IMR-90 (cell line): ENCODE measurements around the gene TRAP1. TPM values are rescaled to one million over a fixed set of nuclear protein-coding genes. Genes with fewer than 3 reads are reported as not detected.

Experiments used
- ATAC-seq: fragments of 200-7000 bp; cut with Tn5 transposase; 2 replicates; pipeline ENCODE4 v1.9.1; 2020; ENCODE audit warnings: low read depth, mild to moderate bottlenecking, moderate library complexity
- BruUV-seq: library from RNA; stranded (reverse); fragments of 400-500 nt; replicated peaks from 2 replicates; lab custom pipeline; 2021; lab: Mats Ljungman, UMichigan
- CTCF ChIA-PET: fragments of 300-600 bp; formaldehyde crosslinking; extraction: SDS; loops from one replicate; lab custom pipeline; 2021; ENCODE audit warnings: antibody characterized with exemption; lab: Yijun Ruan, JAX
- POLR2A ChIA-PET: fragments of 300-600 bp; sonication (Branson Sonifier 250); formaldehyde crosslinking; loops from one replicate; lab custom pipeline; 2022; ENCODE audit warnings: antibody characterized with exemption; ENCODE audit not compliant: unreplicated experiment; lab: Charles Lee
- DNase-seq: peaks from one replicate; pipeline ENCODE4 v3.0.0; 2013
- H2AFZ ChIP-seq: replicated peaks from 2 replicates; pipeline ENCODE3; 2013; ENCODE audit warnings: low read length, mild to moderate bottlenecking; ENCODE audit not compliant: poor library complexity
- H2AK5ac ChIP-seq: 2 replicates; pipeline ENCODE4 v1.6.1; 2013; ENCODE audit warnings: low read depth, low read length, inconsistent platforms
- H2AK9ac ChIP-seq: replicated peaks from 2 replicates; pipeline ENCODE3; 2013; ENCODE audit warnings: mild to moderate bottlenecking, low read depth, low read length, moderate library complexity; ENCODE audit not compliant: poor library complexity
- H2BK120ac ChIP-seq: 2 replicates; pipeline ENCODE4 v1.6.1; 2013; ENCODE audit warnings: low read depth, low read length, inconsistent platforms
- H2BK15ac ChIP-seq: 3 replicates; pipeline ENCODE4 v1.6.1; 2013; ENCODE audit warnings: low read depth, low read length, inconsistent platforms
- H2BK20ac ChIP-seq: 2 replicates; pipeline ENCODE4 v1.6.1; 2013; ENCODE audit warnings: low read depth, mild to moderate bottlenecking, inconsistent platforms, low read length, moderate library complexity
- H2BK5ac ChIP-seq: 2 replicates; pipeline ENCODE4 v1.6.1; 2013; ENCODE audit warnings: mild to moderate bottlenecking, low read depth, low read length, inconsistent platforms; ENCODE audit not compliant: poor library complexity, severe bottlenecking
- H3K14ac ChIP-seq: replicated peaks from 2 replicates; pipeline ENCODE4 v1.6.1; 2013; ENCODE audit warnings: low read depth, low read length, inconsistent platforms
- H3K18ac ChIP-seq: 2 replicates; pipeline ENCODE4 v1.6.1; 2013; ENCODE audit warnings: low read depth, low read length, control low read depth
- H3K23ac ChIP-seq: 2 replicates; pipeline ENCODE4 v1.6.1; 2013; ENCODE audit warnings: low read depth, low read length, inconsistent platforms
- H3K27ac ChIP-seq: 2 replicates; pipeline ENCODE4 v1.5.1; 2013; ENCODE audit warnings: mild to moderate bottlenecking, control low read depth, low read length; ENCODE audit not compliant: insufficient read depth
- H3K27me3 ChIP-seq: 2 replicates; pipeline ENCODE4 v1.6.1; 2013; ENCODE audit warnings: low read length; ENCODE audit not compliant: control insufficient read depth, insufficient read depth
- H3K36me3 ChIP-seq: 2 replicates; pipeline ENCODE4 v1.6.1; 2013; ENCODE audit warnings: low read length, mixed read lengths; ENCODE audit not compliant: control insufficient read depth, insufficient read depth
- H3K4ac ChIP-seq: 2 replicates; pipeline ENCODE4 v1.6.1; 2013; ENCODE audit warnings: low read depth, low read length, inconsistent platforms
- H3K4me1 ChIP-seq: 2 replicates; pipeline ENCODE4 v1.6.1; 2013; ENCODE audit warnings: low read length, mixed read lengths; ENCODE audit not compliant: control insufficient read depth, insufficient read depth
- H3K4me2 ChIP-seq: 2 replicates; pipeline ENCODE4 v1.6.1; 2013; ENCODE audit warnings: low read depth, mild to moderate bottlenecking, control low read depth, low read length, moderate library complexity
- H3K4me3 ChIP-seq: 2 replicates; pipeline ENCODE4 v1.5.1; 2013; ENCODE audit warnings: low read depth, mild to moderate bottlenecking, control low read depth, low read length, moderate library complexity; ENCODE audit not compliant: insufficient read depth
- H3K56ac ChIP-seq: 2 replicates; pipeline ENCODE4 v1.6.1; 2013; ENCODE audit warnings: low read length, inconsistent platforms; ENCODE audit not compliant: insufficient read depth; ENCODE audit errors: extremely low read depth
- H3K79me1 ChIP-seq, 2 experiments: 2 replicates each; pipeline ENCODE4 v1.6.1; 2013; ENCODE audit warnings: low read length in 2 of 2, inconsistent platforms in 1 of 2, low read depth in 1 of 2
- H3K9ac ChIP-seq: 2 replicates; pipeline ENCODE4 v1.6.1; 2013; ENCODE audit warnings: low read depth, low read length, control low read depth
- H3K9me1 ChIP-seq: 2 replicates; pipeline ENCODE4 v1.6.1; 2013; ENCODE audit warnings: low read length, inconsistent platforms; ENCODE audit not compliant: insufficient read depth
- H3K9me3 ChIP-seq: 2 replicates; pipeline ENCODE4 v1.6.1; 2013; ENCODE audit warnings: low read length; ENCODE audit not compliant: control insufficient read depth, insufficient read depth
- H4K20me1 ChIP-seq: 2 replicates; pipeline ENCODE4 v1.6.1; 2013; ENCODE audit warnings: low read length, inconsistent platforms; ENCODE audit not compliant: insufficient read depth
- H4K5ac ChIP-seq: 2 replicates; pipeline ENCODE4 v1.6.1; 2013; ENCODE audit warnings: mild to moderate bottlenecking, low read depth, low read length, control low read depth
- H4K8ac ChIP-seq, 2 experiments: 2 replicates each; pipeline ENCODE4 v1.6.1; 2013; ENCODE audit warnings: low read depth in 2 of 2, low read length in 2 of 2, control low read depth in 1 of 2, inconsistent platforms in 1 of 2
- H4K91ac ChIP-seq: 2 replicates; pipeline ENCODE4 v1.6.1; 2013; ENCODE audit warnings: low read depth, low read length, inconsistent platforms; ENCODE audit not compliant: insufficient read depth
- MAFK ChIP-seq: IDR thresholded peaks from 2 replicates; pipeline ENCODE4 v1.6.1; 2012; ENCODE audit warnings: low read depth, low read length, improper control_type of control experiment
- MAZ ChIP-seq: IDR thresholded peaks from 2 replicates; pipeline ENCODE4 v1.6.1; 2012; ENCODE audit warnings: low read depth, mild to moderate bottlenecking, low read length, improper control_type of control experiment, moderate library complexity, borderline replicate concordance
- POLR2A ChIP-seq: IDR thresholded peaks from 2 replicates; pipeline ENCODE4 v1.6.1; 2012; ENCODE audit warnings: mild to moderate bottlenecking, low read depth, low read length
- RAD21 ChIP-seq: IDR thresholded peaks from 2 replicates; pipeline ENCODE4 v1.6.1; 2012; ENCODE audit warnings: low read length, improper control_type of control experiment
- RFX5 ChIP-seq: IDR thresholded peaks from 2 replicates; pipeline ENCODE4 v1.8.0; 2012; ENCODE audit warnings: low read depth, mild to moderate bottlenecking, low read length, moderate library complexity
- WGBS, 2 experiments: methylation state at CpG; one replicate each; pipeline versions ENCODE4 v1.1.5 to v1.1.7; 2013; ENCODE audit warnings: missing lambda C conversion rate in 2 of 2; ENCODE audit not compliant: insufficient read length in 1 of 2; ENCODE audit errors: extremely low coverage in 2 of 2; 5-methylcytosine and 5-hydroxymethylcytosine counted together
- dilution Hi-C: fragments of 300-500 bp; cut with HindIII; formaldehyde crosslinking; loops from one replicate; pipeline ENCODE4 v1.14.3; 2018; ENCODE audit warnings: low sequenced_read_pairs; ENCODE audit not compliant: unreplicated experiment
- in situ Hi-C: fragments of 300-500 bp; cut with MboI; formaldehyde crosslinking; loops from 3 replicates; pipeline ENCODE4 v1.14.3; 2019; ENCODE audit warnings: low sequenced_read_pairs, inconsistent platforms, mixed read lengths
- intact Hi-C: fragments of 100-400 bp; cut with micrococcal nuclease; formaldehyde crosslinking; loops from 2 replicates; pipeline ENCODE4 v1.10.0; 2022
- polyA plus RNA-seq, 3 experiments: library from polyadenylated mRNA; depleted of rRNA; stranded (reverse); fragments of >200 nt; gene quantifications; 2 replicates each; pipeline ENCODE4 v1.2.3, GENCODE V29; 2012; ENCODE audit warnings: low replicate concordance in 1 of 3
- total RNA-seq: library from RNA; depleted of rRNA; stranded (reverse); fragments of >200 nt; gene quantifications from 2 replicates; pipeline ENCODE4 v1.2.3, GENCODE V29; 2012

The TRAP1 gene
- total and polyA plus RNA-seq, 2 of the 4 experiments (the other 2 are of a cell fraction): 139 to 145 TPM

DNA sequence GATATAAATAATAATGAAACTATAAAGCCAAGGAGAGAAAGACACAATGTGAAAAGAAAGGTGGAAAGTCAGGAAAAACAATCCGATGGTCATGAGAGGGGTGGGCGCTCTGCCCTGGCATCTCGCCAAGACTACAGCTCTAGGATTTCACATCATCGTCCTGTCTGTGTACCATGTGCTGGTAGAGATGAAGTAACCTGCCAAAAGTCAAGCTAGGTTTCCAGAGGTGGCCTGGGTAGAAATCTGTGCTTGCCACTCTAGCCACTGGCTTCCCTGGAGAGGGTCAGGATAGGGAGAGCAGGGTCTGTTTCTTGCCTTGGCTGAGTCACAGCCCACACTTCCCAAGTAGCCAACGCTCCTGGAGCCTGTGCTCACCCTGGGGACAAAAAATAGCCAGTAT, 31.0 kb upstream of the TRAP1 start:
- Histone ChIP-seq H4K5ac (no peak overlapping the region), H3K36me3 (peaks cover 58% of the 10 kb centered on the region), H3K23ac (no peak overlapping the region), H2AK9ac (no peak overlapping the region), H2AK5ac (no peak overlapping the region), H3K9ac (no peak overlapping the region), H3K4me1 (peaks cover 7% of the 10 kb centered on the region), H3K9me1 (peaks cover 22% of the 10 kb centered on the region), H4K91ac (no peak overlapping the region), H3K4me2 (no peak overlapping the region), H3K56ac (no peak overlapping the region), H3K79me1 (peaks cover 20 to 74% of the 10 kb centered on the region in 2 experiments), H2BK120ac (no peak overlapping the region), H3K18ac (no peak overlapping the region), H4K8ac (no peak overlapping the region), H3K4me3 (no peak overlapping the region), H3K14ac (no peak overlapping the region), H3K27me3 (no peaks in the 10 kb centered on the region), H2AFZ (no peak overlapping the region), H3K4ac (no peak overlapping the region), H3K27ac (no peak overlapping the region), H2BK5ac (no peak overlapping the region), H2BK15ac (no peak overlapping the region), H3K9me3 (no peaks in the 10 kb centered on the region), H4K20me1 (peaks cover 25% of the 10 kb centered on the region), H2BK20ac (no peak overlapping the region)
- in situ Hi-C loops (no loop called here), intact Hi-C loops (no loop called here), dilution Hi-C loops (no loop called here)
- no TSS peak for BruUV-seq
- no peak for TF ChIP-seq RAD21
- TF ChIP-seq MAZ: no peak
- no peak for TF ChIP-seq MAFK
- no peak for TF ChIP-seq RFX5
- no peak for TF ChIP-seq POLR2A
- ATAC-seq (no peak), DNase-seq (no peak)
- ChIA-PET POLR2A (no interaction called here), CTCF (no interaction called here)
- WGBS, 2 experiments: 100% methylated on average over 1 of the region's 5 CpGs; no CpG with 5 or more reads in 1 of the 2 experiments
